Measurements from ENCODE around the gene PNPT1.
"Not testable (repeated sequence)": the region's sequence is repeated elsewhere in the genome, so short reads cannot be mapped to it uniquely, and the experiment has no call there.

The PNPT1 gene

DNA sequence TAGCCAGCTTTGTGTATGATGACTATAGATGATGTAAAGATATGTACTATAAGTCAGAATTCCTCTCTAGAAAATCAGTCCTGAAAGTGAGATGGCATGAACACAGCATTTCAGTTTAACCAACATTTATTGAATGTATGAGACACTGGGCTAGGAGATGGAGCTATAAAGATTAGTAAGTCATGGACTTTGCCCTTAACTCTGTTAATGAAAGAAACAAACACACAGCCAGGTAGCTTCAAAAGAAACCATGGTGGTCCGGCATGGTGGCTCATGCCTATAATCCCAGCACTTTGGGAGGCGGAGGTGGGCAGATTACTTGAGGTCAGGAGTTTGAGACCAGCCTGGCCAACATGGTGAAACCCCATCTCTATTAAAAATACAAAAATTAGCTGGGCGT lies 21.5 kb upstream of the PNPT1 start:
- H3K4ac ChIP-seq (ENCODE audit: low read depth, low read length); H3K4me3 ChIP-seq (ENCODE audit: low read depth, low read length); H2BK12ac ChIP-seq (ENCODE audit: low read length); H4K8ac ChIP-seq (ENCODE audit: low read depth, low read length); H2AK5ac ChIP-seq (ENCODE audit: low read length); H3K79me2 ChIP-seq (ENCODE audit: control insufficient read depth, insufficient read depth, low read length, poor library complexity); H3K27ac ChIP-seq (ENCODE audit: low read depth, low read length); H3K4me2 ChIP-seq (ENCODE audit: low read length); H4K91ac ChIP-seq (ENCODE audit: low read depth, low read length); H2BK5ac ChIP-seq (ENCODE audit: low read depth, low read length, poor library complexity); H3K18ac ChIP-seq (ENCODE audit: low read length); H2BK120ac ChIP-seq (ENCODE audit: insufficient read depth, low read length, poor library complexity); H3K36me3 ChIP-seq (ENCODE audit: control insufficient read depth in 1 of 2, insufficient read depth in 2 of 2, low read length in 2 of 2); H3K79me1 ChIP-seq (ENCODE audit: low read length); H3K9me3 ChIP-seq (ENCODE audit: insufficient read depth, low read depth, low read length); H3K4me1 ChIP-seq (ENCODE audit: control insufficient read depth in 1 of 2, insufficient read depth in 2 of 2, low read length in 2 of 2); H4K12ac ChIP-seq (ENCODE audit: low read depth, low read length); H3K23ac ChIP-seq (ENCODE audit: low read length); H3K9ac ChIP-seq (ENCODE audit: low read length); DNase-seq; H3K27me3 ChIP-seq (ENCODE audit: insufficient read depth, low read length); H3K14ac ChIP-seq (ENCODE audit: low read length); H2AFZ ChIP-seq (ENCODE audit: insufficient read depth, low read length, poor library complexity): not testable (repeated sequence)
- WGBS (ENCODE audit: extremely low coverage, insufficient coverage, insufficient read length), result no CpG with 5 or more reads among the region's 3 CpGs

DNA sequence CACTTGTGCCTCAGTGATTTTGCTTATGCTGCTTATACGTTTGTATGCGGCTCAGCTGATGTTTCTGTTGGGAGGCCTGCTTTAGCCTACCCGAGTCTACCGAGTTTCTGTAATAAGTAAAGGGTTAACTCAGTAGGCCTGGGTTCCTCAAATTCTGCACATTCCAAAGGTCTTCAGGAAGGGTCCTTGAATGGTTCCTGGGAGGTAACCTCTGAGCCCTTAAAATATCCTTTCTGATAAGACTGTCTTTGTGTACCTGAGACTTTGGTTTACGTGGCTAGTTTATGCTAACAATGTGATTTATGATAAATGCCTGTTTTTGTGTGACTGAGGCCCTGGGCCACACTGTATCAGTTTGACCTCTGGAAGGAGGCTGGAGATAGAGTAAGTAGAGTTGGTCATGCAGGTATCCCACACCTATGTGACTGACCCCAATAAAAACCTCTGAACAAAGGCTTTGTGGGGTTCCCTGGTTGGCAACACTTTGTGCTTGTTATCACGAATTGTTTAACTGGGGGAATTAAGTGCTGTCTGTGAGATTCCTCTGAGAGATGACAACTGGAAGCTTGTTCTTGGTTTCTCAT lies 18.9 kb upstream of the PNPT1 start:
- Histone ChIP-seq H4K12ac (ENCODE audit: low read depth, low read length) (no peak overlapping the region), H2BK5ac (ENCODE audit: low read depth, low read length, poor library complexity) (no peak overlapping the region), H3K36me3 (ENCODE audit: control insufficient read depth in 1 of 2, insufficient read depth in 2 of 2, low read length in 2 of 2) (no peaks in the 10 kb centered on the region), H2AK5ac (ENCODE audit: low read length) (no peak overlapping the region), H2AFZ (ENCODE audit: insufficient read depth, low read length, poor library complexity) (no peak overlapping the region), H3K9me3 (ENCODE audit: insufficient read depth, low read depth, low read length) (no peaks in the 10 kb centered on the region), H3K18ac (ENCODE audit: low read length) (no peak overlapping the region), H3K4ac (ENCODE audit: low read depth, low read length) (no peak overlapping the region), H3K4me2 (ENCODE audit: low read length) (peak overlapping the region; percentile 28), H2BK12ac (ENCODE audit: low read length) (no peak overlapping the region), H3K23ac (ENCODE audit: low read length) (no peak overlapping the region), H3K4me3 (ENCODE audit: low read depth, low read length) (no peak overlapping the region), H3K27ac (ENCODE audit: low read depth, low read length) (peak overlapping the region; percentile 16), H4K8ac (ENCODE audit: low read depth, low read length) (no peak overlapping the region), H3K79me2 (ENCODE audit: control insufficient read depth, insufficient read depth, low read length, poor library complexity) (no peaks in the 10 kb centered on the region), H4K91ac (ENCODE audit: low read depth, low read length) (peak overlapping the region; percentile 34), H3K9ac (ENCODE audit: low read length) (no peak overlapping the region), H3K14ac (ENCODE audit: low read length) (no peak overlapping the region), H3K79me1 (ENCODE audit: low read length) (no peaks in the 10 kb centered on the region), H2BK120ac (ENCODE audit: insufficient read depth, low read length, poor library complexity) (no peak overlapping the region), H3K27me3 (ENCODE audit: insufficient read depth, low read length) (no peaks in the 10 kb centered on the region), H3K4me1 (ENCODE audit: control insufficient read depth in 1 of 2, insufficient read depth in 2 of 2, low read length in 2 of 2) (peaks cover 5 to 9% of the 10 kb centered on the region in 2 experiments)
- no CpG with 5 or more reads among the region's 6 CpGs for WGBS (ENCODE audit: extremely low coverage, insufficient coverage, insufficient read length)
- no peak for DNase-seq

DNA sequence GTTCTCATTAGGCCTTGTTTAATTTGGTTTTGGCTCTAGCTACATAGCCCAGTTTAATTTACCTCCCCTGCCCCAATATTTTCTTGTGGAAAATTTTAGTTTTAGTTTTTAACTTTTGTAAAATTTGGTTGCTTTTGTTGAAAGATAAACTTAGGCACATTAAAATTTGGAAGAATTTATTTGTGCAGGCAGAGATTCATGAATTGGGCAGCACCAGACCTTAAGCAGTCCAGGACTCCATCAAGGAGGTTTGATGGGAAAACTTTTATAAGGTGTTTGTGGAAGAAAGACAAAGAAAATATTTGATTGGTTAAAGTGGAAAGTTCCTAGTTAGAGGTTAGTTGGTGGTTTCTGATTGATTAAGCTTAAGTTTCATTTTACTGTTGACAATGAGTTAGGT lies 16.4 kb upstream of the PNPT1 start:
- Histone ChIP-seq H2AFZ (ENCODE audit: insufficient read depth, low read length, poor library complexity) (no peak overlapping the region), H3K27ac (ENCODE audit: low read depth, low read length) (no peak overlapping the region), H4K12ac (ENCODE audit: low read depth, low read length) (no peak overlapping the region), H4K8ac (ENCODE audit: low read depth, low read length) (no peak overlapping the region), H4K91ac (ENCODE audit: low read depth, low read length) (no peak overlapping the region), H3K4ac (ENCODE audit: low read depth, low read length) (no peak overlapping the region), H3K79me2 (ENCODE audit: control insufficient read depth, insufficient read depth, low read length, poor library complexity) (no peaks in the 10 kb centered on the region), H3K9me3 (ENCODE audit: insufficient read depth, low read depth, low read length) (no peaks in the 10 kb centered on the region), H3K9ac (ENCODE audit: low read length) (no peak overlapping the region), H3K18ac (ENCODE audit: low read length) (no peak overlapping the region), H2BK120ac (ENCODE audit: insufficient read depth, low read length, poor library complexity) (no peak overlapping the region), H3K79me1 (ENCODE audit: low read length) (no peaks in the 10 kb centered on the region), H3K14ac (ENCODE audit: low read length) (no peak overlapping the region), H2AK5ac (ENCODE audit: low read length) (no peak overlapping the region), H3K27me3 (ENCODE audit: insufficient read depth, low read length) (no peaks in the 10 kb centered on the region), H3K4me2 (ENCODE audit: low read length) (no peak overlapping the region), H3K23ac (ENCODE audit: low read length) (no peak overlapping the region), H3K4me3 (ENCODE audit: low read depth, low read length) (no peak overlapping the region), H3K36me3 (ENCODE audit: control insufficient read depth in 1 of 2, insufficient read depth in 2 of 2, low read length in 2 of 2) (no peaks in the 10 kb centered on the region), H2BK5ac (ENCODE audit: low read depth, low read length, poor library complexity) (no peak overlapping the region), H3K4me1 (ENCODE audit: control insufficient read depth in 1 of 2, insufficient read depth in 2 of 2, low read length in 2 of 2) (peaks cover 2 to 9% of the 10 kb centered on the region in 2 experiments), H2BK12ac (ENCODE audit: low read length) (no peak overlapping the region)
- DNase-seq, result no peak

- WGBS (ENCODE audit: extremely low coverage, insufficient coverage, insufficient read length), result no CpG with 5 or more reads among the region's 1 CpG
- Histone ChIP-seq H3K4me2 (ENCODE audit: low read length) (no peak overlapping the region), H4K12ac (ENCODE audit: low read depth, low read length) (no peak overlapping the region)
Measured at GRCh38 chr2:55707751-55708150, 14.1 kb upstream of the PNPT1 start.

More at GRCh38 chr2:55707751-55708150, 14.1 kb upstream of the PNPT1 start:
- H3K27me3 ChIP-seq (ENCODE audit: insufficient read depth, low read length), result no peaks in the 10 kb centered on the region
- no peak overlapping the region for H2BK120ac ChIP-seq (ENCODE audit: insufficient read depth, low read length, poor library complexity)
- no peak overlapping the region for H3K18ac ChIP-seq (ENCODE audit: low read length)
- no peaks in the 10 kb centered on the region for H3K9me3 ChIP-seq (ENCODE audit: insufficient read depth, low read depth, low read length)
- H3K4me1 ChIP-seq (ENCODE audit: control insufficient read depth in 1 of 2, insufficient read depth in 2 of 2, low read length in 2 of 2), result peaks cover 2 to 5% of the 10 kb centered on the region in 2 experiments
- no peak overlapping the region for H4K8ac ChIP-seq (ENCODE audit: low read depth, low read length)
- H2BK12ac ChIP-seq (ENCODE audit: low read length), result no peak overlapping the region
- no peak overlapping the region for H2BK5ac ChIP-seq (ENCODE audit: low read depth, low read length, poor library complexity)
- H3K36me3 ChIP-seq (ENCODE audit: control insufficient read depth in 1 of 2, insufficient read depth in 2 of 2, low read length in 2 of 2), result no peaks in the 10 kb centered on the region
- H2AFZ ChIP-seq (ENCODE audit: insufficient read depth, low read length, poor library complexity), result no peak overlapping the region
- no peak overlapping the region for H3K23ac ChIP-seq (ENCODE audit: low read length)
- H4K91ac ChIP-seq (ENCODE audit: low read depth, low read length), result no peak overlapping the region
- DNase-seq, result no peak
- no peak overlapping the region for H3K14ac ChIP-seq (ENCODE audit: low read length)
- H3K9ac ChIP-seq (ENCODE audit: low read length), result no peak overlapping the region
- no peak overlapping the region for H3K4me3 ChIP-seq (ENCODE audit: low read depth, low read length)
- no peak overlapping the region for H2AK5ac ChIP-seq (ENCODE audit: low read length)
- H3K27ac ChIP-seq (ENCODE audit: low read depth, low read length), result no peak overlapping the region
- no peak overlapping the region for H3K4ac ChIP-seq (ENCODE audit: low read depth, low read length)
- H3K79me2 ChIP-seq (ENCODE audit: control insufficient read depth, insufficient read depth, low read length, poor library complexity), result no peaks in the 10 kb centered on the region
- H3K79me1 ChIP-seq (ENCODE audit: low read length), result no peaks in the 10 kb centered on the region
